ENCODE data around the gene SPAG8.

Gene SPAG8

GRCh38 chr9:35841645-35841900, 29.5 kb upstream of the SPAG8 start:
- TF ChIP-seq CTCF (conservative IDR thresholded peaks at IDR 0.05; ENCODE audit: low read depth), result no peak
- DNase-seq (ENCODE audit: low spot score), result no peak
- CTCF ChIA-PET, result interaction anchor here (0.6 to 1.0 kb wide), 3 partner anchors 13 to 51 kb away, joined by 3 to 4 read pairs (median 3); no protein-coding TSS in a partner anchor
- H3K27ac ChIP-seq, result no peak overlapping the region
- POLR2A ChIA-PET (ENCODE audit: low non-redundant PET), result no interaction called here

GRCh38 chr9:35840881-35841644, 29.0 kb upstream of the SPAG8 start:
- DNase-seq (ENCODE audit: low spot score), result no peak
- POLR2A ChIA-PET (ENCODE audit: low non-redundant PET), result no interaction called here
- no peak for TF ChIP-seq CTCF (conservative IDR thresholded peaks at IDR 0.05; ENCODE audit: low read depth)
- CTCF ChIA-PET, result interaction anchor here (0.6 to 1.0 kb wide), 3 partner anchors 13 to 51 kb away, joined by 3 to 4 read pairs (median 3); no protein-coding TSS in a partner anchor
- no peak overlapping the region for H3K27ac ChIP-seq

GRCh38 chr9:35839926-35840325, 27.9 kb upstream of the SPAG8 start:
- DNase-seq (ENCODE audit: low spot score), result no peak
- ChIA-PET POLR2A (ENCODE audit: low non-redundant PET) (no interaction called here), CTCF (no interaction called here)
- no peak overlapping the region for H3K27ac ChIP-seq
- no peak for TF ChIP-seq CTCF (conservative IDR thresholded peaks at IDR 0.05; ENCODE audit: low read depth)

- H3K27ac ChIP-seq, result no peak overlapping the region
- no peak for DNase-seq (ENCODE audit: low spot score)
- POLR2A ChIA-PET (ENCODE audit: low non-redundant PET), result no interaction called here
- TF ChIP-seq CTCF (conservative IDR thresholded peaks at IDR 0.05; ENCODE audit: low read depth), result no peak
- CTCF ChIA-PET, result no interaction called here
These were observed 24.5 kb upstream of the SPAG8 start for GRCh38 chr9:35836595-35836994.

- ChIA-PET CTCF (no interaction called here), POLR2A (ENCODE audit: low non-redundant PET) (no interaction called here)
- DNase-seq (ENCODE audit: low spot score), result no peak
- no peak overlapping the region for H3K27ac ChIP-seq
- no peak for TF ChIP-seq CTCF (conservative IDR thresholded peaks at IDR 0.05; ENCODE audit: low read depth)
These were observed 23.7 kb upstream of the SPAG8 start for GRCh38 chr9:35835766-35836165.

- POLR2A ChIA-PET (ENCODE audit: low non-redundant PET), result no interaction called here
- CTCF ChIA-PET, result interaction anchor here (0.6 kb wide), 1 partner anchor 71 kb away, joined by 3 read pairs; no protein-coding TSS in a partner anchor
These were observed 23.2 kb upstream of the SPAG8 start for GRCh38 chr9:35835216-35835632.

More at GRCh38 chr9:35835216-35835632, 23.2 kb upstream of the SPAG8 start:
- H3K27ac ChIP-seq, result no peak overlapping the region
- no peak for DNase-seq (ENCODE audit: low spot score)
- no peak for TF ChIP-seq CTCF (conservative IDR thresholded peaks at IDR 0.05; ENCODE audit: low read depth)
